ENCODE measurements around the gene PSTK. TPM values are rescaled to one million over a fixed set of nuclear protein-coding genes. Genes with fewer than 3 reads are reported as not detected.

The PSTK gene, protein sequence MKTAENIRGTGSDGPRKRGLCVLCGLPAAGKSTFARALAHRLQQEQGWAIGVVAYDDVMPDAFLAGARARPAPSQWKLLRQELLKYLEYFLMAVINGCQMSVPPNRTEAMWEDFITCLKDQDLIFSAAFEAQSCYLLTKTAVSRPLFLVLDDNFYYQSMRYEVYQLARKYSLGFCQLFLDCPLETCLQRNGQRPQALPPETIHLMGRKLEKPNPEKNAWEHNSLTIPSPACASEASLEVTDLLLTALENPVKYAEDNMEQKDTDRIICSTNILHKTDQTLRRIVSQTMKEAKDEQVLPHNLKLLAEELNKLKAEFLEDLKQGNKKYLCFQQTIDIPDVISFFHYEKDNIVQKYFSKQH
- total RNA-seq: 4.5 and 6.3 TPM in 2 replicates

DNA sequence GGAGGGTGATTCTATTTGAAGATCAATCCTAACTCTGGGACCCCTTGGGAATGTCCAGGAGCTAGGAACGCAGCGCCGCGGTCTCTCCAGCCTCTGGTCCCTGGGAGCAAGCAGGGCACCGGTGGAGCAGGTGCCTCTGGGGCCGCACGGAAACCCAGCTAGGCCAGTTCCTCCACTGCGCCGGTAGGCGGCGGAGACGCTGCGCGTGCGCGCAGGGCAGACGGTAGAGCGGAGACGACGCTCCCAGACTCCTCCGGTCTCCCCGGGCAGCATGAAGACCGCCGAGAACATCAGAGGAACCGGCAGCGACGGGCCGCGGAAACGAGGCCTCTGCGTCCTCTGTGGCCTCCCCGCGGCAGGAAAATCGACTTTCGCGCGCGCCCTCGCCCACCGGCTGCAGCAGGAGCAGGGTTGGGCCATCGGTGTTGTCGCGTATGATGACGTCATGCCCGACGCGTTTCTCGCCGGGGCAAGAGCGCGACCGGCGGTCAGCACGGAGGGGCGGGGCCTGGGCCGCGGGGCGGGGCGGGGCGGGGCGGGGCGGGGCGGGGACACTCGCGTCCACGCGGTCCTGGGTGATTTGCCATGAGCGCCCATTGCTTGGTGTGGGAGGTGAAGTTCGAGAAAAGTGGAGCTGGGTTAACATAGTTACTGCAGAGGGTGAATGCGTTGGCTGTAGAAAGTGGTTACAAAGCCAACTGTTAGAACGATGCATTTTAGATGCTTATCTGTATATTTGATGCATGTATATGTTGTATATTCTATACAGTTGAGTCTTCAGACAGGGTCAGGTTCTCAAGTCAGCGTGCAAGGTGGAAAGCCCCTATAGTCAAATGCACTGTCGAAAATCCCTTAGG lies at the start of gene PSTK:
PSTK (plus strand) TSS at position 193 of the 857 bp plus-strand sequence; CDS start at position 272, 79 bp downstream.

DNA sequence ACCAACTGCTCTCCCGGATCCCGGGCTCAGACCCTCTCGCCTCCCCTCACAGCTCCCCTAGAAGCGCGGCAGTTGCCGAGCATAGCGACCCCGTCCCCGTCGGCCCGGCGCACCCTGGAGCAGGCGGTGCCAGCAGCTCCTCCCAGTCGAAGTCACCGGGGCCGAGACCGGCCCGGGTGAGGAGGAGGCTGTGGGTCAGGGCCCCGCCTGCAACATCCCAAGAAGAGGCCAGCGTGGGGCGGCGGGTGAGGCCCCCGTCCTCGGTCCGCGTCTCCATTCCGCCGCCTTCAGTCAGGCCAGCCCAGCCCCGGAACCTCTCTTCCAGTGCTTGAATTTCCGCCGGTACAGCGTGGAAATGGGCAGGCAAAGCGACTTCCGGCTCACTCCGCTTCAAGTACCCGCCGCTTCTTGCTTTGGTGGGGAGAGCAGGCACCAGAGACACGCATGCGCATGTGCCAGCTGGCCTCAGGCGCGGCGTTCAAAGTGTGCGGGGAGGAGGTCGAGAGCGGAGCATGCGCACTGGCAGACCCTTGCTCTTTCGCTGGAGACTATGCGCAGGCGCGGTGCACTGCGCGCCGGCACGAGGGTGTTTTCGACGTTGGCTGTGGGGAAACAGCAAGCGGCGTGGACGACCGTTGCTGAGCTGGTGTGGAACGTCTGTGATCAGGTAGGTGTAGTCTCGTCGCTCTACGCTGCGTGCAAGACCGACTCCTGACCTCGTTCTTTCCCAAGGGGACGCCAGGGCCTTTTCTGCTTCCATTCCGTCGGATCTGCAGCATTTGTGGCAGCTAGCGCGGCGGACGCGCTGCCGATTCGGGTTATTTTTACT lies 26.1 kb upstream of the PSTK start, which contains the start of gene C10orf88:
C10orf88 (minus strand) TSS at position 326 of the 829 bp plus-strand sequence; CDS start at position 277, 49 bp downstream.

DNA sequence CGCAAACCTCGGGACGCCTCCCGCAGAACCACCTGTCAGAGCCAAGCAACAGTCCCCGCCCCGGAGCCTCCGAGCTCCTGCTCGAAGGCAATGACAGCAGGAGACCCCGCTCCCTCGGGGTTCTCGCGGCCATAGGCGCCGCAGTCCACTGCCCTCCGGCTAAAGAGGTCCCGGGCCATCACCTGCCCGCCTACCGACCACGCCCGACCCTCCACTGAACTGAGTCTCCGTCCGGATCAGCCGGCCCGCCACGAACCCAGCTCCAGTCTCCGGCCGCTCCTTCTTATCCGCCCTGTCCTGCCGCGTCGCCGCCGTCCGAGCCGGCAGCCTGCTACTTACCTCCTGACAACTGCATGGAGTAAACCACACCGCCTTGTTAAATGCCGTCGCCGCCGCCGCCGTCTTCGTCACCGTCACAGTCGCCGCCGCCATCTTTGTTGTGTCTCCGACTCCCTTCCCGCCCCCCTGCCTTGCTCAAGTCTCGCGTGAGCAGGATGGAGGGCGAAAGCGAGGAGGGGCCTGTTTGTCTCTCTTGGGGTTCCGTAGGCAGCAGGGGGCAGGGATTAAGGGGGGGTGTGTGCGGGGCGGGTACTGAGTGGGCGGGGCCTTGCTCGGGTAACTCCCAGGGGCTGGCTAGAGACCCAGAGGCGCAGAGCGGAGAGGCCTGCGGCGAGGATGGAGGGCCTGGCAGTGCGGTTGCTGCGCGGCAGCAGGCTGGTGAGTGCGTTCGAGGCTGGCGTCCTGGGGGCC lies 28.3 kb downstream of the PSTK start, which contains the start of the genes ACADSB and IKZF5:
ACADSB (plus strand) TSS at position 652 of the 750 bp plus-strand sequence; CDS start at position 676, 24 bp downstream.
IKZF5 (minus strand) TSS at position 441 of the 750 bp plus-strand sequence. CDS start 10,170 bp downstream, outside the sequence.

Other genes starting within 250 kb of the PSTK start
- gene CUZD1, start 134.5 kb upstream of the PSTK start, total RNA-seq: 0.58 and 0.66 TPM in 2 replicates
- 4.1 and 4.2 TPM in 2 replicates for gene FAM24B, start 100.8 kb upstream of the PSTK start, total RNA-seq
- not detected in 2 replicates for gene FAM24A, start 69.8 kb upstream of the PSTK start, total RNA-seq
- 8.8 and 10.3 TPM in 2 replicates for gene C10orf88, start 26.2 kb upstream of the PSTK start, total RNA-seq
- gene IKZF5, start 28.4 kb downstream of the PSTK start, total RNA-seq: 3.6 and 4.8 TPM in 2 replicates
- 8.1 and 14.0 TPM in 2 replicates for gene ACADSB, start 28.6 kb downstream of the PSTK start, total RNA-seq
- not detected in 2 replicates for gene HMX3, start 155.6 kb downstream of the PSTK start, total RNA-seq
- gene HMX2, start 167.7 kb downstream of the PSTK start, total RNA-seq: not detected in 2 replicates
- 133 and 200 TPM in 2 replicates for gene BUB3, start 174.0 kb downstream of the PSTK start, total RNA-seq

Data from smooth muscle cell of trachea (primary cell).